Fibroblast of skin of left quadriceps (primary cell): Measurements from ENCODE around the gene CRACDL.

Experiments used
- DNase-seq, 2 experiments: peaks; one replicate each; pipeline ENCODE4 v3.0.0-alpha.2; 2013; ENCODE audit warnings: low read depth in 2 of 2

The CRACDL gene

DNA sequence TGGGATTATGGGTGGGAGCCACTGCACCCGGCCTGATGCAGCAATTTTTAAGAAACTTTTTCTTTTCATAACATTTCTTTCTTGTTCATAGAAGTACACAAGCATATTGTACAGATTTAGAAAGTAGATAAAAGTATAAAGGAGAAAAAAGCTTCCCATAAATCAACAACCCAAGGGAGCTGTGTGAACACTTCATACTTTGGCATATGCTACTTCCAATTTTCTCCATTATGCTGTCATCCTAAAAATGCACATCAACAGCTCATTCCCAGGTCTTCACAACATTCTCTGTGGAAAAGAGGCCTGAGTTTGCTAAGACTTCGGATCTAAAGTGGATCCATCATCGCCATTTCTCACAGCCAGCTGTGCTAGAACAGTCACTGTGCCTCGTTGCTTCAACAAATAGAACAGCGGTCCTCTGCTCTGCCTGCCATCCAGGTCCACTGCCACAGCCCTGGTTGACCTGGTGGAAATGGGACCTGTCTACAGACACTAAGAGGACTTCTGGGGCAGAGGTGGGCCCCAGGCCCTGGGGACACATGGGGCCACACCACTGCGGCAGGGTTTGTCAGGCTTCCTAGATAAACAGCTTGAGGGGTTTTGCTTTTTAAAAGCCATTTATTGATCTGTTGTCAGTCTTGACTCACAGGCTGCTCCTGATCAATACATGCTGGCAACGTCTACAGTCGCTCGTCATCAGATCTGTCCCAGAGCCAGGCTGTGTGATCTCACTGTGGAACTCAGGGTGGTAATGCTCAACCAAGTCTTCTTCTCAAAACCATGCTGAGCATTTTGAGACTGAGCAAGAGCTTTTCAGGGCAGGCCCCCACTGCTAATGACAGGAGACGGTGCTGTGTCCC is 132.4 kb downstream of the CRACDL start:
- DNase-seq, result no peak

DNA sequence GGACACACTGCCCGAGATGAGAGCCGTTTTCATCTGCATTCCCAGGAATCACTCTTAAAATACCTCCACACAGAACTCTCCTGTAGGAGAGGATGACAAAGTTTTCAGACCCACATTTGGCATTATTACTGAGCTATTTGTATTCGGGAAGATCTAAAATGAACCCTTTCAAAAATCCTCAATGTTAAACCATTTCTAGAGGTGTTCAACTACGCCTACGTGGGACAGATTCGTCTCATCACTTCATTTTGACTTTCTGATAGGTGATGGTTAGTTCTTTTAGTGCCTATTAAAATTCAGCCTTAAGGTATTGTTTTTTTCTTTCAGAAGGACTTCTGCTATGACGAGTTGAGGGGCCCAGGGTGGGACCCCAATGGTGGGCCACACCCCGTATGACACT is 133.7 kb downstream of the CRACDL start:
- no peak for DNase-seq

DNA sequence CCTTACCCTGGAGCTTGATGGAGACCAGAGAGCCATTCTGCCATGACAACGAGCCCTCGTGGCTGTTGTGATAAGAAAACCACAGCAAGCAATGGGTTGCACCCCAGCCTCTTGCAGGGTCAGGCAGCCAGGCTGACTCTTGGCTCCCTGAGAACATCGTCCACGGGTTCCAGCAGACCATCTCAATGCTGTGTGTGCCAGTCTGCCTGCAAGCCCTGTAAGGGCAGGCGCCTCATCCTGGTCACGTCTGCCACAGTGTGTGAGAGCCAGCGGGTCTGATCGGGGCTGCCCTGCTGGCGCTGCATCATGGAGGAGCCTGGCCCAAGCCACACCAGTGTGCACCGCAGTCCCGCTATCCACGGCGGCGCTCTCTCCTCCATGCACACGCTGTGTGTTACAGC is 134.1 kb downstream of the CRACDL start:
- no peak for DNase-seq

DNA sequence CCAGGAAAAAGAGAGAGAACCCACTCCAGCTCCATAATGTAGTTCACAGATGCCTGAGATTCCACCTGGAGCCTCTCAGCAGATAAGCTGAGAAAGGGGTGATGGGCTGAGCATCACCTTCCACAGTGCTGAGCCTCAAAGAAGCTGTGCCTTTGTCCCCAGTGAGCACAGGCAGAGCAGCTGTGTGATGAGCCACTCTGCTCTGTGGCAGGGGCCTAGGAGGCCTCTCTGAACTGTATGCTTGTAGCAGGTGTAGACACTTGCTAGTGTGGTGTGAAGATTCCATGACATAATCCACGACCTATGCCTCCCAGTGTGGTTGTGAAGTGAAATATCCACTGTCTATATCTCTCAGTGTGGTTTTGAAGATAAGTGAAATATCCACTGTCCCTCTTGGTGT is 134.7 kb downstream of the CRACDL start:
- DNase-seq, result no peak

DNA sequence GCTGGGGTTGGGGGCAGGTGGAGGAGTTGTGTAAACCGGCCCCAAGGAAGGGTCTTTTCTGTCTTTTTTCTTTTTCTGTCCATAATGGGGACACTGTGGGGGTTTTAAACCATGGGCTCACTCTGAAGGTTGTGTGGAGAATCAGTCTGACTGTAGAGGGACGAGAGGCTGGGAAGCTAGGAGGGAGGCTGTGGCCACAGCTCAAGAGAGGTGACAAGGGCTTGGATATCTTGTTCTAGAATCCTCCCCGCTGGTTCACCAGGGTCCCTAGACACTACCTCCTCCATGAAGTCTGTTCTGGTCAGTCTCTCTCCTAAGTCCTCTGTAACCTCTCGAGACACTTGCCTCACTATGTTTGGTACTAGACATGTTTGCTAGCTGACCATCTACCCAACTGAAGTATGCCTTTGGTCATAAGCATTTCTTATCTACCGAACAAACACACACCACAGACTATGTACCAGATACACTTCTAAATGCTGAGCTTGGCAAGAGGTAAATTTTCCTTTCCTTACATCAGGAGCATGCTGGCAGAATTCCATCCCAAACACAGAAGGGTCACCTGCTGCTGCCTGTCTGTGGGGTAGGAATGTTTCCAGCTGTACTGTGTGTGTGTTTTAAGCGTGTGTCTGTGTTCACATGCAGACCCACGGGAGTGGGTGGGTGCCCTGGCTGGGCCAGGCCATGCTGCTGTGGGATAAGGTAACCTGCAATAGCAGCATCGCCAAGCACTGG is 135.5 kb downstream of the CRACDL start:
- no peak for DNase-seq

DNA sequence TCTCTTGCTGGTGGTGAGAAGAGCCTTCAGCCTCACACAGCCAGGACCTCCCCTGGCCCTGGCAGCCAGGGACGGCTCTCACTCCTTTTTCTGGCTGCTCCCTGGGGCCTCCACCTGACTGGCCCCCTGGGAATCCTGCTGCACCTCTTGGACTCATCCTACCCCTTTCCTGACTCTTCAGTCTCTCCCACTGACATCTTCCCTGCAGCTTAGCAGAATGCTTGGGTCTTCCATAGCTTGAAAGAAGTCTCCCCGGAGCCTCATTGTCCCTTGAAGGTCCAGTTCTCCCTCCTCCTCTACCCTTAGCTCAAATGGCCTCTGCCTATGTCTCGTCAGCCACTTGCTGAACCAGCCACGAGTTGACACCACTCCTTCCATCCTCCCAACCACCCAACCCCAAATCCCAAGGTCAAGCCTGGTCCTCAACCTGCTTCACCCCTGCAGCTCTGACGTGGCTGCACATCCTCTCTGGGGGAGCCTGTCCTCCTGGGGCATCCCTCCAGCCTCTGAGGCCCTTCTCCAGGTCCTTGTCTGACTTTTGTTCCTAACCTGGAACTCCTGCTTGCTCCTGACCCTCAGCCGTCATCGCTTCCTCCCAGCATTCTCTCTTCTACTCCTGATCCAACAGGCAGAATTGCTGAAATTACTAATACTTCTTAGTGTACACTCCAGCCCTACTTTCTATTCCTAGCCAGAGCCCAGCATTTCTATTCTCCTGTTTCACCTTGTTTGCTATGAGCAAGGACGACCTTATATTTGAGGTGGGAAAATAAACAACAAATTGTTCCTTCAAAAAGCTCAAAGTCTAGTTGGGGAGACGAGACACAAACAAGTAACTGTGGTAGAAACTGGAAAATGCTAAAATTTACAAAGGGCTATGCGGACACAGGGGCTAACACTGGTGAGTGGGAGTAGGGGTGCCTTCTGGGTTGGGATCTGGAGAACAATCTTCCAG is 136.4 kb downstream of the CRACDL start:
- no peak for DNase-seq

DNA sequence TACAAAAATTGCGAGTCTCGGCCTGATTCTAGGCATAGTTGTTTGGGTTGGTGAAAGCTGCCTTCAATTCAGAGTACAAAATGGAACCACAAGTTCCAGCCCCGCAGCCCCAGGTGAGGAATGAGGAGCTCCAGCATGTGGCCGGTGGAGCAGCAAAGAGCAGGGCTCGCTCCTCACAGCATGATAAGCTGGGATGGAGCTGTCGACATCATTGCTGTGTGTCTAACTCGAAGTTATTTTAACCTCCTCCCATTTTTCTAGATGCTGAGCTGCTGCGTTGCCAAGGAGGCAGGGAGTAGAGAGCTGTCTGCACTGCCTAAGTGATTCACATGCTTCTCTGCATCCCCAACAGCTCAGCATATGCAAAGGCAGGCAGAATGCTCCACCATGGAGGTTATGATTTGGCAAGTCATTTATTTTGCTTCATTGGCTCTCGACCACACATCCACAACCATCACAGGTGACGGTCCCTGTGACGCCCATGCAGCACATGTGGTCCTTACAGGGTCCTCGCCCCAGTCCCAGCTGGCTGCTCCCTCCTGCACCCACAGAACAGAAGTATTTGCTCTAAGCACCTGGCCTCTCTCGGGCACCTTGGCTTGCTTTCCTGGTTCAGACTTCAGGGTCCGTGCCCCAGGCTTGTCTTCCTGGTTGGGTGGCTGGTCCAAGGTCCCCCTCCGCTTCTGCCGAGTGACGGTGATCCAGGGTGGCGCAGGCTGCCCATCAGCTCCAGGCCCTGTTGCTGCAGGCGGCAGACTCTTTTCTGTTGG is 139.1 kb downstream of the CRACDL start:
- no peak for DNase-seq

DNA sequence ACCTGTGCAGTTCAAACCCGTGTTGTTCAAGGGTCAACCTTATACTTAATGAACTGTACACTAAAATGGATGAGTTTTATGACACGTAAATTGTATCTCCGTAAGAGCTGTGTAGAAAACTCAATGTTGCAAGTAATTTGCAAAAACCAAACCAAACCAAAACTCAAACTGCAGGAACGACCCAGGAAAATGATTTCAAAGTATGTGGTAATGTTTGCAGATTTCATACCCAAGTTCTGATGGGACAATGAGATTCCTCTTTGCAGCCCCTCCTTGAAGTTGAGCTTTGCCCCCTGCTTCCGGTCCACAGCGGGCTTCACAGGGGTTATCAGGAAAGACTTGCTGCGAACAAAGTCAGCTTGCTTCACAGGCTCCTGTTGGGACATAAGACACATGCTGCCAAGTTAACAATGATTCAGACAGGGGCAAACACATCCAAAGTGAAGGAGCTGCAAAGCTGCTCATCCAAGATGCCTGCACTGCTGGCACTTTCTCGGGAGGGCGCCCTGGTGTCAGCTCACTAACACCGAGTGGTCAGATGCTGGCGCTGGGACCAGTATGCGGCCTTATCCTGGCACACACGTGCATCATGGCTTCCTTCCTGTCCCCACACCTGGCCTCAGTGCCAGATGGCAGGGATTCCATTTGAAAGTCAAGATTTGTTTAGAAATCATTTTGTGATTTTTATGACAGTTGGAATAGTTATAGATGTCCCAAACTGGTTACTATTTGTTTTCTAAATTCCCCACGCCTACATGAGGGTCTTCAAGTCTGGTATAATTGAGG is 139.9 kb downstream of the CRACDL start:
- DNase-seq, result no peak

DNA sequence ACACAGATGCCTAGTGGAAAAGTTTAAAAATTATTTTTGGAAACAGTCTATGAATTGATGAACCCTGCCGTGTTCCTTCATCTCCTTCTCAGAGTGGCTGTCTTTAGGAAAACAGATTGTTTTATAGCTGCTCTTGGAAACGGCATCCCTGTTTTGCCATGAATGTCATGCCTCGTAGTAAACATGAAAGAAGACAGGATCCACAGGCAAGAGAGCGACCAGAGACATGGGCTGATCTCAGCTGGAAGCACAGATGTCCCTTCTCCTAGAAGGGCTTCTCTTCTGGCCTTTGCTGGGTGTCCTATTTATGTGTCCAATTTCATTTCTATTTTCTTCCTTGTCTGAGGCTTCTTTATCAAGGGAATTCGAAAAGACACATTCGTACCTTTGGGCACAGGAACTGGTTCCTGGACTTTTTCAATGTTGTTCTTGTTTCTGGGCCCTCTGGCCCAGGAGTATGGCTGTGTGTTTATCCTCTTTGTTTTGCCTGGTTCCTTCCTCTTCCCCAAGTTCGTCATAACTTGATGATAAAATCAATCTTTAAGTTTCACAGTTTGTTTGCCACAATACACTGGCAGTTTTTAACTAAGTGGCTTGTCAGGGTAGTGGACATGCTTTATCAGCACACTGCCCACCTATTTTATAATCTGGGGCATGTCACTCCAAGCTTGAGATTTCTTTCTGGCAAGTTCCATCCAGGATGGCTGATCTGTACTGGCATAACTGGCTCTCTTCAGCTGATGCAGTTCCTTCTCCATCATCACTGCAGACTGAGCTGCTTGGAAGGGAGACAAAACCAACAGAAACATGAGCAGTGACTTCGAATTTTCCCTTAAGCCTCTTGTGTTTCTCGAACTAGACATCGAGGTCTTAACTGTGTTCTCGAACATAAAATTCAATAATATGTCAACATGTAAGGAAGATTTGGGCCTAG is 141.9 kb downstream of the CRACDL start:
- DNase-seq, result no peak

DNA sequence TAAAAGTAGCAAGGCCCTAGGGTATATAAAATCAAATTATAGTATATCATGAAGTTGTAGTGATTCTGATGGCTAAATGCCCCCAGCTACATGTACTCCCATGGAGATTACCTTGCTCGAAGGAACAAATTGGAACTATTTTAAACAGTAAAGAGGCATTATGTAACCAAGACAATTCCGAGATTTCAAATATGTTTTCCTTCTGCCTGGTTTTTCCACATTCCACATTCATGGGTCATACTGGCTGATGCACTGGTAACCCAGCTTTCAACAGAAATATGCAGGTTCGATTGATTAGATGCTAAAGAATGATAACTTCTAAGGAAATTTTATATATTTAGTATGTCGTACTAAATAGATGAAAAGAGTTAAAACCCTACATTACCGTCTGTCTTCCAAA is 142.8 kb downstream of the CRACDL start:
- DNase-seq, result no peak

DNA sequence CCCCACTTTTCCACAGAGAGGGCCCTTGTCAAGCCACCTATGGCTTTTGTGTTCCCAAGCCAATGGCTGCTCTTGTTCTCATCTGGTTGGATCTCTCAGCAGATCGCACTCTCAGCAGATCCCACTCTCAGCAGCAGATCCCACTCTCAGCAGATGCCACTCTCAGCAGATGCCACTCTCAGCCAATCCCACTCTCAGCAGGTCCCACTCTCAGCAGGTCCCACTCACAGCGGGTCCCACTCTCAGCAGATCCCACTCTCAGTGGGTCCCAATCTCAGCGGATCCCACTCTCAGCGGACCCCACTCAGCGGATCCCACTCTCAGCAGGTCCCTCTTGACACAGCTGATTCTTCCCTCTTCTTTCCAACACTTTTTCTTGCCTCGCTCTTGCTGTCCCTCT is 145.8 kb downstream of the CRACDL start:
- no peak for DNase-seq

DNA sequence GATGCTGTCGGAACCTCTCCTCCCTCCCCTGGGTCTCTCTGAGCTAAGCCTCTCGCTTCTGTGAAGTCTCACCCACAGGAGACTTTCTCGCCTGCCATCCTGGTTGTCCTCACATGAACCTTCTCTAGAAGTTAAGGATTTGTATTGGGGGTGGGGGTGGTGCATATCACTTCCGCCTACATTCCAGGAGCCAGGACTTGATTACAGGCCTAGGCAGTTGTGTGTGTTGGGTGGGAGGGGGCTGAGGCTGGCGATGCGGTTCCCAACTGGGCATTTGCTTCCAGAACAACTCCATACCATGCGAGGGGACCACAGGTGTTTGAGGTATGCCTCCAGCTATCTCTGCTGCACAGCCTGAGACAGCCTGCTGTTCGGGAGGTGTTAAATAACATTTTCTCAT is 148.3 kb downstream of the CRACDL start:
- DNase-seq, result no peak

DNA sequence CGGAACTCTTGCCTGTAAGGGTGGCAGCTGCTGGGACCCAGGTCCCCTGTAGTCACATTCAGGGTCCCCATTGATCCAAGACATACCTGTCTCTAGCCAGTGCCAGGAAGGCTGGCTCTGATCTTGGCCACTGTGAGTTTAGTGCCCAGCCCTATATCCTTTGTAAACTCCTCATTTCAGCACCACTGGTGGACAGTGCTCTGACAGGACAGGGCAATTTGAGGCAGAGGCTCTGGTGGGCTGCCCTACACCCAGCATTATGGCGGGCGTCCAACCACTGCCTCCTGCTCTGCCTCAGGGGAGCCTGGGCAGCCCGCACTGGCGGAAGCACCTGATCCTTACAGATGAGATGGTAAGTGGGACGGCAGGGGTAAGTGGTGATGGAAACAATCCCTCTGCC is 149.8 kb downstream of the CRACDL start:
- DNase-seq, result no peak

DNA sequence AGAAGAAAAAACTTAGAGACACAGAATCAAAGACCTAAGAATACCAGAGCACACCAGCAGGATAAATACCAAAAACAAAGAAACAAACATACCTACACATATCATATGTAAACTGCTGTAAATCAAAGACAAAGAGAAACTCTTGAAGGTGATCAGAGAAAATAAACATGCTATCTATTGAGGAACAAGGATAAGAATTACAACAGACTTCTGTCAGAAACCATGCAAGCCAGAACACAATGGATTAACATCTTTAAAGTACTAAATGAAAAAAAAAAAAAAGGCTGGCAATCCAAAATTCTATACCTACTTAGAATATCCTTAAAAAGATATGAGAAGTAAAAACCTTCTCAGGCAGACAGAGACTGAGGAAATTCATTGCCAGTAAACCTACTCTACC is 153.5 kb downstream of the CRACDL start:
- no peak for DNase-seq

DNA sequence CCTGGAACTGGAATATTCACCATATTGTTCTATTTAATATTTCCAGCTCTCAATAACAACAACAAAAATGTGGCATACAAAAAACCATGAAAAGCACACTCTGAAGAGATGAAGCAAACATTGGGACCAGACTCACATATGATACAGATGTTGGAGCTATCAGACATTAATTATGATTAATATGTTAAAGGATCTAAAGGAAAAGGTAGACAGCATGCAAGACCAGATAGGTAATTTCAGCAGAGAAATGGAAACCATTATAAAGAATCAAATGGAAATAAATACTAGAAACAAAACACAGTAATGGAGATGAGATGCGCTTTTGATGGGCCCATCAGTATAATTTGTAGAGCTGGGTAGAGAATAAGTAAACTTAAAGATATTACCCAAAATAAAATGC is 154.2 kb downstream of the CRACDL start:
- no peak for DNase-seq

DNA sequence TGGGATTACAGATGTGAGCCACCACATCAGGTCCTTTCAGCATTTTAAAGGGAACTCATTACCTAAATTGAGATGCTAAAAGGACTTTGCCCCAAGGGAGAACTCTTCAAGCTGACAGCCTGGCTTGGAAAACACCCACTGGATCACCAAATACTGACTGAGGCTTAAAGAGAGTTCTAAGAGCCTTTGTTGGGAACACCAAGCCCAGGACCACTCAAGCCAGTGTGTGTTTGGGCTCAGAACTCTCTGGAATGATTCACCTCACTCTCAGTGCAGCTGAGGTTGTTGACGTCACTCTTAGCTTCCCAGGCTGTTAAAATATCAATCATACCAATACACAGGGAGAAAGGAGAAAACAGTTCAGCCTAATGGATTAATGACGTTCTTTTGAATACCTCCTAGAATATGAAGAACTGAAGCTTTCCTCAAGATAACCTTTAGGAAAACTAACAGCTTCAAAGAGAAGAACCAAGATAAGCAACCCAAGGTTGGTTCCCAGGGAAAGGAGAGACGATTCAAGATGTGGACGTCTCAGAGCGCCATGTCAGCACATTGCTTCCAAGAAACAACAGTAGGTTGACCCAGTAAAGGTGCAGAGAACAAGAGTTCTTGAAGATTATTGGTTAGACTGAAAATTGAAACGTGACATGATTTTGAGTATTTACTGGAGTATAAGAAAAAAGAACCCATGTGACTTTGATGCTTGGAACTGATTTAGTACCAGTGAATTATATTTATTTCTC is 157.1 kb downstream of the CRACDL start:
- DNase-seq, result no peak

DNA sequence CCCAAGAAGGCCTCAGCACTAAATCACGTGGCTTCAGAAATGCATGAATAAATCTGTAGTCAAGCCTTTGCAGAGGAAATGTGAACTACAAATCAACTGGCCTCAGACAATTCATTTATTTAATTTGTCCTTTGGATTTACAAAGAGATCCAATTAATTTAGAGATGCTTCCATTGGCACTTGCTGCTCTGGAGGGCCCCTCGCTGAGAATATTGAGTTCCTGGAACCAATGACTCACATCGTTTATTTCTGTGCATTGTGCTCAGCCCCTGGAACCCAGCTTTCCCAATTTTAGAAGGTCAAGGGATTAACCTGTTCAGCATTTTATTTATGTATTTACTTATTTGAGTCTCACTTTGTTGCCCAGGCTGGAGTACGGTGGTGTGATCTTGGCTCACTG is 157.9 kb downstream of the CRACDL start:
- no peak for DNase-seq

DNA sequence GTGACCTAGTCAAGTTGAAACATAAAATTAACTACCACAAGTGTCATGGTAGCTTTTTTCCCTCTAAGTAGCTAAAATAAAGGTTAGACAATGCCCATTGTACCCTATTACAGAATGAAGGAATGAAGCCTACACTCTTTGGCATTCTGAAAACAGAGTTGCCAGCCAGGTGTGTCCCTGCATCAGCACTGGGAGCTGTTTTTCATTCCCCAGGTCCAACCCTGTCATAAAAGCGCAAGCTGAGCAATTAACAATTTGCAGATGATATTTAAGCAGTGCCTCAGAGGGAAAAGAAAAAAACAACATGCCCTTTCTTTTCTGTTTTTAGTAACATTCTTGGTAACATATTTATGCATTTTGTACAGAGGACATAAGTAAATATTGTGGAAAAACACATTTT is 158.3 kb downstream of the CRACDL start:
- no peak for DNase-seq

DNA sequence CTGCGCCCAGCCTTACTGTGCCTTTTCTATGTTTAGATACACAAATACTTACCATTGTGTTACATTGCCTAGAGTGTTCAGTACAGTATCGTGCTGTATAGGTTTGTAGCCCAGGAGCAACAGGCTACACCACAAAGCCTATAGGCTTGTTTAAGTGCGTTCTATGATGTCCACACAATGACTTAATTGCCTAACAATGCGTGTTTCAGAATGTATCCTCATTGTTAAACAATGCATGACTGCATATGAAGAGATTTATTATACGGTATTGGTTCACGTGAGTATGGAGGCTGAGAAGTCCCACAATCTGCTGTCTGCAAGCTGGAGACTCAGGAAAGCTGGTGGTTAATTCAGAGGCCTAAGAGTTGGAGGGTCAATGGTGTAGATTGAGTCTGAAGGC is 158.9 kb downstream of the CRACDL start:
- no peak for DNase-seq
